NCI-H2227 (cell line): ENCODE data around the gene CNDP1.
"Not testable (repeated sequence)": the region's sequence is repeated elsewhere in the genome, so short reads cannot be mapped to it uniquely, and the experiment has no call there.

Experiments used
- DNase-seq: peaks from one replicate; lab custom pipeline; 2025; ENCODE audit not compliant: unreplicated experiment; lab: John Stamatoyannopoulos, UW

The CNDP1 gene

DNA sequence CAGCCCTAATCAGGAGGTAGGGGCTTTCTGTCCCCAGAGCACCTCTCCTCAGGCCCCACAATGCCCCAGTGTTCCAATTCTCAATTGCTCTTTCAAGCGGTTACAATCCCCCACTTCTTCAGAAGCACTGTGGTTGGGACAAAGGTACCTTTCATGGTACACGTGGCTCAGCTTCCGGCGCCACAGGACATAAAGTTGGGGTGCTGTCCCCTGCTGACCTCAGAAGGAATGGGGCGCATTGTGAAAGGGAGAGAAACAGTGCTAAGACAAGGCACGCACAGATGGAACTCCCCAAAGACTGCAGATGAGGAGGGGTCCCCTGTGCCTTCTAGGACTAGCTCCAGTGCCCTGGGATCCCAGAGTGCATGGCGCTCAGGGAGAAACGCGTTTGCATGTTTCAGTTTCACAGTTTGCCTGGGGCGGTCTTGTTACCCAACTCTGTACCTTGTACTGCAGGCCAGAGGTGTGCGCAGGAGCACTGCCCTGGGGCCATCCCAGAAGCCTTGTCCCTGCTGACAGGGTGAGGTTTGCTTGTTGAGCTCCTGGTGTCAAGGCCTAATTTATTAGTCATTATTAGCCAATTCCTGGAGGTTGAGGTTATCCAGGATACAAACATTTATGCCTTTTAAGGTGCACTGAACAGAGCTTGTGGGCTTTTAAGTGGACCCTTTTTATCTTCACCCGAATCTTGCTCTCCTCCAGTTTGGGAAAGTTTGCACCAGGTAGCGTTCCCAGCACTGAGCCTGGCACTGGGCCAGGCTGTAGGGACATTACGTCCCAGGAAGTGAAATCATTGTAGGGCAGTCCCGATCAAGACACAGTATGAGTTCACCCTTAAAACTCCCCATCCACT is 7.6 kb downstream of the CNDP1 start:
- no peak for DNase-seq

DNA sequence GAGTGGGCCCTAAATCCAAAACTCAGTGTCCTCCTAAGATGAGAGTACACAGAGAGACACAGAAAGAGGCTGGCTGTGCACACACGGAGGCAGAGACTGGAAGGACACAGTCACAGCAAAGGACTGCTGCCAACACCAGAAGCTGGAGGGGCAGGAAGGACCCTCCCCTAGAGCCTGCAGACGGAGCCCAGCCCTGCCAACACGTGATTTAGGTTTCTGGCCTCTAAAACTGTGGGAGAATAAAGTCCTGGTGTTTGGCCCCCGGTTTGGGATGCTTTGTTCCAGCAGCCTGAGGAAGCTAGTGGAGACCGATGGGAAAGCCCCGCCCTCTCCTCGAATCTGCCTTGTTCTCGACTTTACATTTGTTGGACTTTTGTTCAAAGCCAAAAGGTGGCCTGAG is 10.6 kb downstream of the CNDP1 start:
- DNase-seq: peak; percentile 58

DNA sequence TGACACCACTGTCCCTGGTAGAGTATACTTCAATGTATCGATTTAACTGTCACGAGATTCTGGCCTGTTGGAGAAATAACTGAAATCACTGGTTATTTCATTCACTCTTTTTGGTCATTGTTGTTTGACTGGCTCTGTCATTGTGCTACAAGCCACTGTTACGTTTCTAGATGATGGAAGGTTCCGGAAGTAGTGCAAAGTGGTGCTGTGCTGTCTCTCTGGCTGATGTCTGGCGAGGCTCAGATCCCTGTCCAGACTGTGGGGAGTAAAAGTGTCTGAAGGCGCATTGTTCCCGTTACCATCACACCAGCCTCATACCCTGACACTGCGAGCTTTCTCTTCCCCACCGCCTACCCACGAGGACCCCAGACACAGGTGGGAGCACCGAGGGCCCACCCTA is 11.7 kb downstream of the CNDP1 start:
- no peak for DNase-seq

DNA sequence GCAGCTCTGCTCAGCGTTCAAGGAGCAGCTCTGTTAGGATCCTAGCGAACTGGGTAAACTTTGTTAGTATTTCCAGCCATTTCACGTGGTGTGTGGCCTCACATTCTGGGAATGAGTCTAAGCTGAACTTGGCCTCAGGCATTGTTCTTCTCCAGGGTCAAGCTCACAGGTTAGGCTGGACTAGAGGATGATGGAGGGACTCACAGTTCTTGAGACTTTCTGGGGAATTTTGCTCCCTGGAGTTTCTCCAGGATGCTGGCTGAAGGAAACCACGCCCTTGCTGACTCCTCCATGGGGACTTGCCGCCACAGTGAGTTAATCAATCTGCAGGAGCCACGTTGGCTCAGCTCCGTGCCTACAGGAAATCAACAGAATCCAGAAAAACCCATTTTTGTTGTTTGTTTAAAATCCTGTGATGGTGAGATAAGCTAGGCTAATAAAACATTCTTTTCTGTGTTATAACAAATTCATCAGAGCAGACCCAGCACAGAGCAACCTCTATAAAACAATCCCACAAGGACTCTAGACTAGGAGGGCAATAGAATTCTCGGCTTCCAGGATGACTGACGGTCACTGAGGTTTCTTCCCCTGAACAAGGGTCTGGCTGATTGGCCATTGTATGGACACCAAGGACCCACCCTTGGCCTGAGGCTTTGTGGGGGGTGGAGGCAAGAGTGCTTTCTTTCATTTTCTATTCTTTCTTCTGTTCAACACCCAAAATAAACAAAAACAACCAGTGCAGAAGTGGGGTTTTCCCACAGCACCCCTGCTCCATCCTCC is 12.6 kb downstream of the CNDP1 start:
- DNase-seq: no peak

DNA sequence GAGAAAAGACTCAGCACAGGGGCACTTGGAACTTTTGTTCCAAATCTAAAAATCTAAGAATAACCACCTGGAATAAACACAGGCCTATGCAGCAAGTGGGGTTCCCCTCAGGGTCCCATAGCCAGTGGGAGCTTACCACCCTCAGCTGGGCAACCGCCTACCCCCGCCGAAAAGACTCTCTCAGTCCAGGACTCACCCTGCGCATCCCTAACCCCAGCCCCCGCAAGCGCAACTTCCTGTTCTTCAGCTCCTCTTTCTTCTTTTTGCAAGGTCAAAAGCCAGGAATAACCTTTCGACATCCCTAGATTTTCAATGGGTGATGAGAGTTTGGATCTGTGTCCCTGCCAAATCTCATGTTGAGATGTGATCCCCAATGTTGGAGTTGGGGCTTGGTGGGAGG is 13.6 kb downstream of the CNDP1 start:
- no peak for DNase-seq

DNA sequence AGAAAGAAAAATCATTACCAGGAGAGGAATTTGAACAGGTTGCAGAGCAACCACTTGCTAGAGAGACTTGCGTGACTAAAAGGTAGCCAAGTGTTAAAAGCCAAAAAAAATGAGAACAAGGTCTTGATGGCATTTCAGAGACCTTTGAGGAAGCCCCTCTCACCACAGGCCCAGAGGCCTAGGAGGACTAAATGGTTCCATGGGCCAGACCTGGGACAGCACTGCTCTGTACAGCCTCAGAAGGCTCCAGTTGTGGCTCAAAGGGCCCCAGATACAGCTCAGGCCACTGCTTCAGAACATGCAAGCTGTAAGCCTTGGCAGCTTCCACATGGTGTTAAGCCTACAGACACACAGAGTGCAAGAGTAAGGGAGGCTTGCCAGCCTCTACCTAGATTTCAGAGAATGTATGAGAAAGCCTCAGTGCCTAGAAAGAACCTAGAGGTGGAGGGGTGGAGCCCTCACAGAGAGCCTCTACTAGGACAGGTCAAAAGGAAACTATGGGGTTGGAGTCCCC is 15.3 kb downstream of the CNDP1 start:
- DNase-seq: no peak

DNA sequence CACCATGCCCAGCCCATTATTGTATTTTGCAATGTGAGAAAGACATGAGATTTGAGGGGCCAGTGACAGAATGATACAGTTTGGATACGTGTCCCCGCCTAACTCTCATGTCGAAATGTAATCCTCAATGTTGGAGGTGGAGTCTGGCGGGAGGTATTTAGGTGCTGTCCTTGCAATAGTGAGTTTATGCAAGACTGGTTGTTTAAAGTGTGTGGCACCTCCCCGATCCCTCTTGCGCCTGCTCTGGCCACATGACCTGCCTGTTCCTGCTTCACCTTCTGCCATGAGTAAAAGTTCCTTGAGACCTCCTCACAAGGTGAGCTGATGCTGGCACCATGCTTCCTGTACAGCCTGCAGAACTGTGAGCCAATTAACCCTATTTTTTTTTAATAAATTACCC is 16.6 kb downstream of the CNDP1 start:
- DNase-seq: no peak

DNA sequence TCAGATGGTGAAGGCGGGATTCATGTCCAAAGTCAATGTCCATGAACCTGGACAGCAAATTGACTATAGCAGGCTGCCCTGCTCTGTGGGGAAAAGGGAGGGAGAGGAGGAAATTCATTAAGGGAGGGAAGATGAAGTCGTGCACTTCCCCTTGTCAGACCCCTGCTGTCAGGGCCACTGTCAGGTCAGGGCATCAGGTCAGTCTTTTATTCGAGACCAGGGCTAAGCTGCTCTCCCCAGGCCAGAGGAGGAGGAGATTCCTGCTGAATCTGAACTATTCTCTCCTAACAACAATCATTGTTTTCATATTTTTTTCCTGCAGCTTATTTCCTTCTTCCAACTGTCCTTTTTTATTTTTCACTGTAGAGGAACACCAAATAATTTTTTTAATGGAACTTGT is 17.2 kb downstream of the CNDP1 start:
- DNase-seq: no peak

DNA sequence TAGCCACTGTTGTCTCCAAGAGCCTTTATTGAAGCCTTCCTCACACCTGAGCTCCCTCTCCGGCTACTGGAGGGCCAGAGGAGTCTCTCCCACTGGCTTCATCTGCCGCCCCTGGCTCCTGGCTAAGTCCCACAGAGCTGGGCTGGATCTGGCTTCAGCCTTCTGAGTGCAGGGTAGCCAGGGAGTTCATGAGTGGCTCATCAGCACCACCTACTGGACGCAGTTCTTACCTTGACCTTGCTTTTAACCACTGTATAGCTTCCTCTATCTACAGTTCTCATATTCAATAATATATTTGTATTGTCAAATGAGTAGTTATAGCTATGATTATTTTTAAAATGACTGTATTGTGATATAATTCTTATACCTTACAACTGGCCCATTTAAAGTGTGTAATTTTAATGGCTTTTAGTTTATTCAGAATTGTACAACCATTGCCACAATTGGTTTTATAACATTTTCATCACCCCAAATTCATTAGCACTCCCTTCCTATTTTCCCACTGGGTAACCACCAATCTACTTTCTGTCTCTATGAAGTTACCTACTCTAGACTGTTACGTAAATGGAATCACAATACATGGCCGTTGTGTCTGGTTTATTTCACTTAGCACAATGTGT is 17.7 kb downstream of the CNDP1 start:
- peak; percentile 85 for DNase-seq

DNA sequence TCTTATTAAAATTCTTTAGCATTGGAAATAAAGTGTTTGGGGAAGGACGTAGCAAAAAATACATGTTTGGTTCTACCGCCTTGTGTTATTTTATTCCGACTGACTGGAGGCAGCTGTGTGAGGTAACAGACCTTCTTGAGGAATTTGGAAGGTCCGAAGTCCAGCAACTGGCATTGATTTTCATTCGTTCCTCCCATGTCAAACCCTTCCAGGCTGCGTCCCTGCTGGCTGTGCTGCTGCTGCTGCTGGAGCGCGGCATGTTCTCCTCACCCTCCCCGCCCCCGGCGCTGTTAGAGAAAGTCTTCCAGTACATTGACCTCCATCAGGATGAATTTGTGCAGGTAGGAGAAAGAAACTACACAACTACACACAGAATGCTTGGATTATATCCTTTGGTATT is 21.8 kb downstream of the CNDP1 start:
- no peak for DNase-seq

DNA sequence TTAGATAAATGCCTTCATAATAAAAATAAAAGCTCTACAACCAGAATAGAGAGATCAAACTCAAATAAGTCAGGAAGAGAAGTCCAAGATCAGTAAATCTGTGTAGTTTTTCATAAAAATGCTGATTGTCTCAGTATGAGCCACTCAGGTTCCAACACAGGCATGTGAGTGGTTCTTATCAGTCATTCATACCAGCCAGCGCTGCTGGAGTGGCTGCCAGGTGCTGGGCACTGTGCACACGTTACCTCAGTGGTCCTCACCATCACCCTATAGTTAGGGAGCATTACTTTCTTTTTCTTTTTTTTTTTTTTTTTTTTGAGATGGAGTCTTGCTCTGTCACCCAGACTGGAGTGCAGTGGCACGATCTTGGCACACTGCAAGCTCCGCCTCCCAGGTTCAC is 23.8 kb downstream of the CNDP1 start:
- DNase-seq: no peak

DNA sequence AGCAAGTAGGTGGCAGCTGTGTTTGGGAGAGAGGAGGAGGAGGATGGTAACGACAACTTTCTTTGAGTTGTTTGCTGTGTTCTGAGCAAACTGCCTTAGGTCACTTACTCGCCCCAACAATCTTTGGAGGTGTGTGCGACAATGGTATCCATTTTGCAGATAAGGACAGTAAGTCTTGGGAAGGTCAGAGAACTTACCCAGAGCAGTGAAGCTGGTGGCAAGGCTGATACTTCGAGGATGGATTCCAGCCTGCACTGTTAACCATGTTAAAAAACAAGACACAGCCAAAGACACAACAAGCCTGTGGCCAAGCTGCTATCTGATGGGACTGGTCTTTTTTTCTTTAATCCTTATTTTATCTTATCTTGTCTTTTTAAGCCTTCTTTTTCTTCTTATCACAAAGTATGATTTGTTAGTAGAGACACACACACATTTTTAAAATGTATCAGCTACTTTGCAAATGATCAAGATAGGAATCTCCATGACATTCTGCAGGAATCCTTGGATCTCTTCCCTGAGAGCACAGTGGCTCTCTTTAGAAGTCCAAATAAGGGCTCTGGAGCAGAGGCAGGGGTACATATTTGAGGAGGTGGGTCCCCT is 27.9 kb downstream of the CNDP1 start:
- no peak for DNase-seq

DNA sequence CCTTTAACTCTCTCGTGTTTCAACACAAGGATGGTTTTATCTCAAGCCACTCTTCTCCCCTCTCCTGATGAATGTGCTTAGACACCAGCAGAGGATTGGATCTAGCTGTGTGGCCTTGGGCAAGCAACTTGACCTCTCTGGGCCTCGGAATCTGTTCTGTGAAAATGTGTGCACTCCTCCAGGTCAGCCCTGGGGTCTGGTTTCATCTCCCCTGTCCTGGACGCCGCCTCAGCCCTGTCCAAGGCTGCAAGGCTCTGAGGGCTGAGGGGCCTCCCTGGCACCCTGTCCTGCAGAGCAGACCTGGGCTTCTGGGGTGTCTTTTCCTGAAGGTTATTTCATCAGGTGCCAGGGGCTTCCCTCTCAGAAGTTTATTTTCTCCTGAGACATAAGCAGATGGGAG is 28.5 kb downstream of the CNDP1 start:
- DNase-seq: no peak

DNA sequence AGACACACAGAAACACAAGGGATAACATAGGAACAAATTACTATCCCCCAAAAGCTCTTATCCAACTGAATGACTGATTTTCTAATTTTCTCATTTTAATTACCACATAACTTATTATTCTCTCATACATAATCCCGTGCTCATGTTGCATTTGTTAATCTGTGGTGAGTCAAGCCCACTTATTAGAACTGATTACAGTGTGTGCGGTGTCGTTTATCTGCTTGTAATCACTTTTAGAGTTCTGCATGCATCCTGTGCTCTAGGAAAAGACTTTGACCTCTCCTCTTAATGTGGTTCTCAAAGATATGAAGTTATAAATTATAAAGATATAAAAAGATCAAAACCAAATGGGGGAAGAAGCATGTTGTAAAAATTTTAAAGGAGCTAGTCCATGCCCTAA is 29.7 kb downstream of the CNDP1 start:
- DNase-seq: no peak

DNA sequence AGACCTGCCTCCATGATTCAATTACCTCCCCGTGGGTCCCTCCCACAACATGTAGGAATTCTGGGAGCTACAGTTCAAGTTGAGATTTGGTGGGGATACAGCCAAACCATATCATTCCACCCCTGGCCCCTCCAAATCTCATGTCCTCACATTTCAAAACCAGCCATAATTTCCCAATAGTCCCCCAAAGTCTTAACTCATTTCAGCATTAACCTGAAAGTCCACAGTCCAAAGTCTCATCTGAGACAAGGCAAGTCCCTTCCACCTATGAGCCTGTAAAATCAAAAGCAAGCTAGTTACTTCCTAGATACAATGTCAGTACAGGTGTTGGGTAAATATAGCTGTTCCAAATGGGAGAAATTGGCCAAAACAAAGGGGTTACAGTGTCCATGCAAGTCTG is 30.9 kb downstream of the CNDP1 start:
- DNase-seq: not testable (repeated sequence)

DNA sequence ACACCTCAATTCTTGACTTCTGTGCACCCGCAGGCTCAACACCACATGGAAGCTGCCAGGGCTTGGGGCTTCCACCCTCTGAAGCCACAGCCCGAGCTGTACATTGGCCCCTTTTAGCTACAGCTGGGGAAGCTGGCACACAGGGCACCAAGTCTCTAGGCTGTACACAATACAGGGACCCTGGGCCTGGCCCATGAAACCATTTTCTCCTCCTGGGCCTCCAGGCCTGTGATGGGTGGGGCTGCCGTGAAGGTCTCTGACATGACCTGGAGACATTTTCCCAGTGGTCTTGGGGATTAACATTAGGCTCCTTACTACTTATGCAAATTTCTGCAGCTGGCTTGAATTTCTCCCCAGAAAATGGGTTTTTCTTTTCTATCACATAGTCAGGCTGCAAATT is 31.7 kb downstream of the CNDP1 start:
- DNase-seq: not testable (repeated sequence)

DNA sequence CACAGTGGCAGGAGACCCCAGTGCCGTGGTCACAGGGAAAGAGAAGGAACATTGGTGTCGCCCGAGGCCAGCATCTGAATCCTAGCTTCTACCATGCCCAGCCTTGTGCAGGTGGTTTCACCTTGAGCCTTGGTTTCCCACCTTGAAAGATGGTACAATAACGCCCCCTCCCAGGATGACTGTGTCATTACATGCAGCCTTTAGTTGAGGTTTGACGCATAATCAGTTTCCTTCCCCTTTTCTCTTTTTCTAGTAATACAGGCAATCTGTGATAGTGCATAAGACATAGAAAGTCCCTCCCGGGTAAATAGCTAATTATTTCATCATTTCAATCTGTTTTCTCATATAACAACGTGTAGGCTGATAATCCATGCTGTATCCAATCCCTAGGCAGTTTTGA is 33.5 kb downstream of the CNDP1 start:
- DNase-seq: no peak

DNA sequence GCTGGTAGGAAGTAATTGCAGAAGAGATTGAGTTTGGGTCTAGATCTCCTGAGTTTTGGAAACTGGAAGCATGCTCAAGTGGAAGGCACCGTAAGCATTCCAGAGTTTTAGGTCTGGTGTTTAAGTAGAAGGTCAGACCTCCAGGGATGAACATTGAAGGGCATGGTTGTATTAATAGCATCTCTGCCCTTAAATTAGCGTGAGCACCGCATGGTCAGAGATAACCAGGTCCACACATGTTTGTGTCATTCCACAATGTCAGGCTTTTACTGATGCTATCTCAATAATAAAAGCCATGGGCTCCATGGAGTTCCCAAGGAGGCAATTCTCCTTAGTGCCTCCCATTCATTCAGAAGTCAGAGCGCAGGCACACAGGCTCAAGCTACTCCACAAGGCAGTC is 35.1 kb downstream of the CNDP1 start:
- DNase-seq: no peak

DNA sequence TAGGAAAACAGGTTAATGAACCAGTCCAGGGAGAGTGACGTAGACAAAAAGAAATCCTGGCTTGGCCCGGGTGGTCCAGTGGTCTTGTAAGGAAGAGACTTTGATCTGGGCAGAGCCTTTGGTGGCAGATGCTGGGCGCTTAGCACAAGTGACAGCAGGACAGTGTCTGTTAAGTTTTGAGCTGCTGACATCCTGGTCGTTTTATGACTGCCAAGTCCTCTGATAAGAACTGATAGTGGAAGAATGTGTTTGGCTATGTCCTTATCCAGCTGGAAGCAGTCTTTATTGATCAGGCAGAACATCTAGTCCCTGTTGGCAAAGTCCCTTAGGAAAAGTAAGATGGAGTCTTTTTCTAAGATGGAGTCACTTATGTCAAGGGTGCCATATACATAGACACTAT is 36.0 kb downstream of the CNDP1 start:
- no peak for DNase-seq

DNA sequence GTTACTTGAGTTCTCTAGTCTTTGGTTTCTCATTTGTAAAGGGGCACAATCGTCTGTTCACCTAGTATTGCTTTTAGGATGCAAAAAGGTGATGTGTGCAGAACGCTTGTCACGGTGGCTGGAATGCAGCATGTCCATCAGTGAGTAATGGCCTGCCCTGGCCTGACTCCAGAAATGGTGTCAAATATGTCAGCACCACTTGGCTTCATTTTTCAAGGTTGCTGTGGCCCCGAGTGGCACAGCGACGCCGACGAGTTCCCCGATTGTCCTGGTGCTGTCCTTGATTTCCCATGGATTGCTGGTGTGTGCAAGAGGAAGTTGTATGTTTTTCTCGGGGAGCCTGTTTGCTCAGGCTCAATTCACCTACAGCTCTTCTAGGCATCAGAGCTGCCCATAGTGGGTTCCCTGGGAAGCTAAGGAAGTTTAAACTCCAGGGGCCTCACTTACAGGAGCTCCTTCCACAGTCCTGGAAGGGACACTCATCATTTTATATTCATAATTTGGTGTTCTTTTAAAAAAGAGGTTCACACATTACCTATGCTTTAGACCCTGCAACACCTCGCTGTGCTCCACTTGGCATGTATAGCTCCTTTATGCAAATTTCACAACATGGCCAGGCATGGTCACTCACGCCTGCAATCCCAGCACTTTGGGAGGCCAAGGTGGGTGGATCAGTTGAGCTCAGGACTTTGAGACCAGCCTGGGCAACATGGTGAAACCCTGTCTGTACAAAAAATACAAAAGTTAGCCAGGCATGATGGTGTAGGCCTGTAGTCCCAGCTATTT is 37.8 kb downstream of the CNDP1 start:
- no peak for DNase-seq

DNA sequence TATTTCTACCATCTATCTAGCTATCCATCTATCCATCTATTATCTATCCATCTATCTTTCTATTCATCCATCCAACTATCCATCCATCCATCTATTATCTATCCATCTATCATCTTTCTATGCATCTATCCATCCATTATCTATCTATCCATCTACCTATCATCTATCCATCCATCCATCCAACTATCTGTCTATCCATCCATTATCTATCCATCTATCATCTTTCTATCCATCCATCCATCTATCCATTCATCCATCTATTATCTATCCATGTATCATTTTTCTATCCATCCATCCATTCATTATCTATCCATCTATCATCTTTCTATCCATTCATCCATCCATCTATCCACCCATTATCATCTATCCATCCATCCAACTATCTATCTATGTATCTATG is 38.8 kb downstream of the CNDP1 start:
- no peak for DNase-seq
